BLaER1 (cell line): ENCODE data around the gene ESD.
"Not testable (repeated sequence)": the region's sequence is repeated elsewhere in the genome, so short reads cannot be mapped to it uniquely, and the experiment has no call there.

Experiments
- H3K27ac ChIP-seq: shearing (Covaris generic); formaldehyde crosslinking; 2 replicates; pipeline ENCODE4 v1.8.1; 2022
- H3K27me3 ChIP-seq: shearing (Covaris generic); formaldehyde crosslinking; 2 replicates; pipeline ENCODE4 v1.8.1; 2022
- H3K36me3 ChIP-seq: shearing (Covaris generic); formaldehyde crosslinking; 2 replicates; pipeline ENCODE4 v1.8.1; 2022
- H3K4me1 ChIP-seq: shearing (Covaris generic); formaldehyde crosslinking; 2 replicates; pipeline ENCODE4 v1.8.1; 2022
- H3K4me2 ChIP-seq: shearing (Covaris generic); formaldehyde crosslinking; 2 replicates; pipeline ENCODE4 v1.8.1; 2022
- H3K4me3 ChIP-seq: shearing (Covaris generic); formaldehyde crosslinking; 2 replicates; pipeline ENCODE4 v1.8.1; 2022
- H3K9ac ChIP-seq: shearing (Covaris generic); formaldehyde crosslinking; 2 replicates; pipeline ENCODE4 v1.8.1; 2022
- H3K9me3 ChIP-seq: shearing (Covaris generic); formaldehyde crosslinking; 2 replicates; pipeline ENCODE4 v1.8.1; 2022
- H4K20me1 ChIP-seq: shearing (Covaris generic); formaldehyde crosslinking; 2 replicates; pipeline ENCODE4 v1.8.1; 2022
- Cebpa-rat ChIP-seq: shearing (Covaris generic); IDR thresholded peaks from 2 replicates; pipeline ENCODE4 v1.8.1; 2022

The ESD gene

GRCh38 chr13:46817838-46818476 is 21.0 kb upstream of the ESD start:
- Histone ChIP-seq H3K36me3 (no peaks in the 10 kb centered on the region), H3K4me2 (no peak overlapping the region), H3K27ac (no peak overlapping the region), H4K20me1 (no peaks in the 10 kb centered on the region), H3K27me3 (no peaks in the 10 kb centered on the region), H3K9me3 (peaks cover 15% of the 10 kb centered on the region), H3K4me1 (no peaks in the 10 kb centered on the region), H3K9ac (no peak overlapping the region), H3K4me3 (no peak overlapping the region)
- TF ChIP-seq Cebpa-rat = no peak

GRCh38 chr13:46817095-46817494 is 20.1 kb upstream of the ESD start:
- H4K20me1 ChIP-seq = no peaks in the 10 kb centered on the region
- H3K9me3 ChIP-seq = peaks cover 23% of the 10 kb centered on the region
- no peak overlapping the region for H3K9ac ChIP-seq
- no peak overlapping the region for H3K27ac ChIP-seq
- no peaks in the 10 kb centered on the region for H3K4me1 ChIP-seq
- H3K27me3 ChIP-seq = no peaks in the 10 kb centered on the region
- TF ChIP-seq Cebpa-rat = no peak
- H3K36me3 ChIP-seq = no peaks in the 10 kb centered on the region
- no peak overlapping the region for H3K4me3 ChIP-seq
- no peak overlapping the region for H3K4me2 ChIP-seq

GRCh38 chr13:46816371-46816770 is 19.4 kb upstream of the ESD start:
- Histone ChIP-seq H3K4me3 (no peak overlapping the region), H3K27me3 (no peaks in the 10 kb centered on the region), H3K27ac (no peak overlapping the region), H3K4me1 (no peaks in the 10 kb centered on the region), H3K9me3 (peaks cover 26% of the 10 kb centered on the region), H4K20me1 (no peaks in the 10 kb centered on the region), H3K4me2 (no peak overlapping the region), H3K36me3 (no peaks in the 10 kb centered on the region), H3K9ac (no peak overlapping the region)
- TF ChIP-seq Cebpa-rat = no peak

GRCh38 chr13:46812301-46812797 is 15.4 kb upstream of the ESD start:
- H3K4me1 ChIP-seq = no peaks in the 10 kb centered on the region
- H3K9ac ChIP-seq = no peak overlapping the region
- H3K27ac ChIP-seq = no peak overlapping the region
- H3K36me3 ChIP-seq = no peaks in the 10 kb centered on the region
- H4K20me1 ChIP-seq = no peaks in the 10 kb centered on the region
- no peak for TF ChIP-seq Cebpa-rat
- H3K4me2 ChIP-seq = no peak overlapping the region
- no peaks in the 10 kb centered on the region for H3K27me3 ChIP-seq
- peaks cover 14% of the 10 kb centered on the region; the same call in 1 of the 2 replicates for H3K9me3 ChIP-seq
- no peak overlapping the region for H3K4me3 ChIP-seq

- TF ChIP-seq Cebpa-rat = no peak
- H4K20me1 ChIP-seq = no peaks in the 10 kb centered on the region
- no peaks in the 10 kb centered on the region for H3K4me1 ChIP-seq
- no peak overlapping the region for H3K27ac ChIP-seq
- H3K9ac ChIP-seq = no peak overlapping the region
- peaks cover 14% of the 10 kb centered on the region; the same call in 1 of the 2 replicates for H3K9me3 ChIP-seq
- no peaks in the 10 kb centered on the region for H3K27me3 ChIP-seq
- no peak overlapping the region for H3K4me3 ChIP-seq
- no peak overlapping the region for H3K4me2 ChIP-seq
- H3K36me3 ChIP-seq = no peaks in the 10 kb centered on the region
Observed at GRCh38 chr13:46810440-46810839, 13.5 kb upstream of the ESD start.

- H3K36me3 ChIP-seq, H3K9me3 ChIP-seq, H3K4me1 ChIP-seq, H3K27me3 ChIP-seq, H3K4me3 ChIP-seq, H3K9ac ChIP-seq, H3K27ac ChIP-seq, H4K20me1 ChIP-seq, H3K4me2 ChIP-seq: not testable (repeated sequence)
Observed at GRCh38 chr13:46804921-46805320, 8.0 kb upstream of the ESD start.

- Histone ChIP-seq H3K9ac (no peak overlapping the region), H3K9me3 (no peaks in the 10 kb centered on the region; the same call in 1 of the 2 replicates), H3K36me3 (no peaks in the 10 kb centered on the region), H3K4me2 (no peak overlapping the region), H3K27me3 (no peaks in the 10 kb centered on the region), H3K4me3 (no peak overlapping the region), H3K27ac (no peak overlapping the region), H4K20me1 (no peaks in the 10 kb centered on the region), H3K4me1 (no peaks in the 10 kb centered on the region)
- no peak for TF ChIP-seq Cebpa-rat
Observed at GRCh38 chr13:46804391-46804815, 7.4 kb upstream of the ESD start.

- H4K20me1 ChIP-seq = no peaks in the 10 kb centered on the region
- H3K36me3 ChIP-seq = no peaks in the 10 kb centered on the region
- no peak overlapping the region for H3K9ac ChIP-seq
- H3K4me1 ChIP-seq = no peaks in the 10 kb centered on the region
- no peaks in the 10 kb centered on the region; the same call in 1 of the 2 replicates for H3K9me3 ChIP-seq
- TF ChIP-seq Cebpa-rat = no peak
- H3K4me3 ChIP-seq = no peak overlapping the region
- H3K4me2 ChIP-seq = no peak overlapping the region
- no peak overlapping the region for H3K27ac ChIP-seq
- H3K27me3 ChIP-seq = no peaks in the 10 kb centered on the region
Observed at GRCh38 chr13:46803586-46803985, 6.6 kb upstream of the ESD start.

GRCh38 chr13:46801858-46802257 is 4.9 kb upstream of the ESD start:
- H3K27me3 ChIP-seq = no peaks in the 10 kb centered on the region
- H4K20me1 ChIP-seq = no peaks in the 10 kb centered on the region
- H3K4me1 ChIP-seq = 0 out of 2 replicates have a peak, but pooled peaks cover 5% of the 10 kb centered on the region
- H3K36me3 ChIP-seq = no peaks in the 10 kb centered on the region
- no peak for TF ChIP-seq Cebpa-rat
- H3K4me2 ChIP-seq = no peak overlapping the region
- no peak overlapping the region for H3K9ac ChIP-seq
- H3K4me3 ChIP-seq = no peak overlapping the region
- no peaks in the 10 kb centered on the region; the same call in 1 of the 2 replicates for H3K9me3 ChIP-seq
- H3K27ac ChIP-seq = no peak overlapping the region

GRCh38 chr13:46799139-46799538 is 2.2 kb upstream of the ESD start:
- H3K4me2 ChIP-seq = no peak overlapping the region
- no peaks in the 10 kb centered on the region for H3K27me3 ChIP-seq
- no peaks in the 10 kb centered on the region for H4K20me1 ChIP-seq
- H3K36me3 ChIP-seq = no peaks in the 10 kb centered on the region
- TF ChIP-seq Cebpa-rat = no peak
- H3K9ac ChIP-seq = no peak overlapping the region
- H3K27ac ChIP-seq = no peak overlapping the region
- H3K4me3 ChIP-seq = no peak overlapping the region
- H3K9me3 ChIP-seq = no peaks in the 10 kb centered on the region
- peaks cover 24% of the 10 kb centered on the region for H3K4me1 ChIP-seq
